Uterus (tissue), 4 donors: Measurements from ENCODE around the gene RRP1B. TPM values are rescaled to one million over a fixed set of nuclear protein-coding genes. Genes with fewer than 3 reads are reported as not detected.
A peak's percentile ranks its signal among the peaks of the same experiment; 100 is the strongest.

Experiments
- DNase-seq, 2 donors: peaks; one replicate each; pipeline ENCODE4 v3.0.0-alpha.2; 2019 to 2020
- H3K27ac ChIP-seq, 2 donors: fragments of 200-600 bp; sonication (generic); 1 replicate in 1 of 2; 2 replicates in 1 of 2; pipeline ENCODE4 v1.5.1; 2016 to 2018
- H3K27me3 ChIP-seq, 2 donors: fragments of 200-600 bp; sonication (generic); one replicate each; pipeline ENCODE4 v1.5.1; 2018 to 2019; ENCODE audit warnings: control low read depth in 1 of 2
- H3K36me3 ChIP-seq, 2 donors: fragments of 200-600 bp; sonication (generic); one replicate each; pipeline ENCODE4 v1.5.1; 2019; ENCODE audit warnings: control low read depth in 1 of 2
- H3K4me1 ChIP-seq, 2 donors: fragments of 200-600 bp; sonication (generic); one replicate each; pipeline ENCODE4 v1.5.1; 2018 to 2019; ENCODE audit warnings: control low read depth in 1 of 2
- H3K4me3 ChIP-seq, 2 donors: fragments of 200-600 bp; sonication (generic); 1 replicate in 1 of 2; 2 replicates in 1 of 2; pipeline ENCODE4 v1.5.1; 2018 to 2019; ENCODE audit warnings: mild to moderate bottlenecking in 1 of 2
- H3K9me3 ChIP-seq, 2 donors: fragments of 200-600 bp; sonication (generic); one replicate each; pipeline ENCODE4 v1.5.1; 2019; ENCODE audit warnings: control low read depth in 1 of 2
- POLR2A ChIP-seq, 2 donors: fragments of 450-650 bp; IDR thresholded peaks; one replicate each; pipeline ENCODE4 v1.6.1; 2016; ENCODE audit warnings: antibody characterized with exemption in 2 of 2, mild to moderate bottlenecking in 1 of 2, moderate library complexity in 1 of 2
- intact Hi-C: fragments of 100-400 bp; cut with DNase I; formaldehyde crosslinking; loops from one replicate; pipeline ENCODE4 v1.15.1; 2023; ENCODE audit warnings: low total_unique reads
- total RNA-seq, 4 donors: library from RNA; depleted of rRNA in 3 of 4; stranded (reverse); fragments of >200 nt in 3 of 4; gene quantifications; one replicate each; pipeline versions ENCODE4 v1.1.0 to v1.2.4, GENCODE V29; 2014 to 2023
- TF ChIP-seq, protein P1 (sequence below), 4 experiments: fragments of 200-600 bp in 2 of 4; fragments of 450-650 bp in 2 of 4; sonication (generic) in 2 of 4; IDR thresholded peaks; one replicate each; pipeline ENCODE4 v1.5.1; 2016 to 2019; ENCODE audit warnings: antibody characterized with exemption in 4 of 4, mild to moderate bottlenecking in 2 of 4, moderate library complexity in 1 of 4
- donor health status: DM: yes; HTN: yes; CAD: no.

Gene RRP1B
- total RNA-seq, 4 donors from 2014 or later: 9.7 to 28.1 (median 19.3) TPM

DNA sequence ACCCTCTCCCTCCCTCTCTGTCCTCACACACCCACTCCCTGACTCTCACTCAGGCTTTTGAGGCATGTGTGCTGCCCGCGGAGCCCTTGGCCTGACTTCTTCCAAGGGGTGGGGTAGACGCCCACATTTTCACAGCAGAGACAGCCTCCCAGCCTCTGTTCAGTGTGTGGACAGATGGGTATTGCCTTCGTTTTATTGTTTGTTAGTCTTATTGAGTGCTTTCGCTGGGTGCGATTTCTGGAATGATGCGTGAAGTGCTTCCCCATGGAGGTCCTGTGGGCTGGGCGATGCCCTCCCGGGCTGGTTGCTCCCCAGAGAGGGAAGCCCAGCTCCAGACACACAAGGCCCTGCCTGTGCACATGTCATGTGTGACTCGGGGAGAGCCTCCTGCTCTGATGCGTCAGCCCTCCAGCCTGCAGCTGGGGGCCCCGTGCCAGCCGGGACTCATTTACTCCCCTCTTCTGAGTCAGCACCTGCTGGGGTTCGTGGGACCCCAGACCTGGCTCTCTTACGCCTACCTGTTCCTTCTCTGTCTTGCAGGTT lies 74.2 kb downstream of the RRP1B start:
- H3K4me3 ChIP-seq: no peak overlapping the region
- H3K9me3 ChIP-seq: no peaks in the 10 kb centered on the region
- TF ChIP-seq POLR2A (IDR thresholded peaks at IDR 0.05): no peak
- TF ChIP-seq, protein P1, sequence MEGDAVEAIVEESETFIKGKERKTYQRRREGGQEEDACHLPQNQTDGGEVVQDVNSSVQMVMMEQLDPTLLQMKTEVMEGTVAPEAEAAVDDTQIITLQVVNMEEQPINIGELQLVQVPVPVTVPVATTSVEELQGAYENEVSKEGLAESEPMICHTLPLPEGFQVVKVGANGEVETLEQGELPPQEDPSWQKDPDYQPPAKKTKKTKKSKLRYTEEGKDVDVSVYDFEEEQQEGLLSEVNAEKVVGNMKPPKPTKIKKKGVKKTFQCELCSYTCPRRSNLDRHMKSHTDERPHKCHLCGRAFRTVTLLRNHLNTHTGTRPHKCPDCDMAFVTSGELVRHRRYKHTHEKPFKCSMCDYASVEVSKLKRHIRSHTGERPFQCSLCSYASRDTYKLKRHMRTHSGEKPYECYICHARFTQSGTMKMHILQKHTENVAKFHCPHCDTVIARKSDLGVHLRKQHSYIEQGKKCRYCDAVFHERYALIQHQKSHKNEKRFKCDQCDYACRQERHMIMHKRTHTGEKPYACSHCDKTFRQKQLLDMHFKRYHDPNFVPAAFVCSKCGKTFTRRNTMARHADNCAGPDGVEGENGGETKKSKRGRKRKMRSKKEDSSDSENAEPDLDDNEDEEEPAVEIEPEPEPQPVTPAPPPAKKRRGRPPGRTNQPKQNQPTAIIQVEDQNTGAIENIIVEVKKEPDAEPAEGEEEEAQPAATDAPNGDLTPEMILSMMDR (IDR thresholded peaks at IDR 0.05): no peak
- no peak for DNase-seq
- H3K4me1 ChIP-seq: peaks cover 0 to 24% of the 10 kb centered on the region in 2 donors
- H3K27ac ChIP-seq: peak overlapping the region; percentile 13 to 22
- intact Hi-C loops: no loop called here
- H3K36me3 ChIP-seq: no peaks in the 10 kb centered on the region
- no peaks in the 10 kb centered on the region for H3K27me3 ChIP-seq

DNA sequence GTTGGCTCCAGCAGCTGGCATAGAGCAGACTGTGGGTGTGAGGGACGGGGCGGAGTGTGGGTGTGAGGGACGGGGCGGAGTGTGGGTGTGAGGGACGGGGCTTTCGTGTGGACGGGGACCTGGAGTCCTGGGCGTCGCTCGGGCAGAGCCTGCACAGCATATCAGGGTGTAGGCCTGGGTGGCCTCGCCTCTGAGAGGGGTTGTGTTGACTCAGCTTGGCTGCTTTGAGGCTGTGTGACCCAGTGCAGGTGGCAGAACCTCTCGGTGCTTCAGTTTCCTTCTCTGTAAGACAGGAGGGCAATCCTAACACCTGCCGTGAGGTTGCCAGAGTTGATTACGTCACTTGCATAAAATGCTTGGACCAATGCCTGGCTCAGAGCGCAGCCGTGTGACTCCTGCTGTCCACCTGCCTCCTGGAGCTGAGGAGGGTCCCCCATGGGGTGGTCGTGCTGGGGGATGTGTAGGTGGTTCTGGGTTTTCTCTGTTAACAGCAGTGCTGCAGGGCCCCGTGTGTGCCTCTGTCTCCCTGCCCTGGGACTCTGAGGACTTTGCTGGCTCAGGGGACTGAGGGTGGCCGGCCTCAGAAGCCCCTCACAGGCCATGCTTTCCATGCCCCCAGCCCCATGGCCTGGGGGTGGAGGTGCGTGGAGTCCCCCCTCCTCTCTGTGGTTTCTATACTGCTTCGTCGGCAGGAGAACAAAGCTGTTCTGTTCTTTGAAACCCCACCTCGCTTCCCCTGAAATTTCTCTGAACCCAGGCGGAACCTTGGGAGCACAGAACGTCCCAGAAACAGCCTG lies 75.0 kb downstream of the RRP1B start:
- DNase-seq: no peak

DNA sequence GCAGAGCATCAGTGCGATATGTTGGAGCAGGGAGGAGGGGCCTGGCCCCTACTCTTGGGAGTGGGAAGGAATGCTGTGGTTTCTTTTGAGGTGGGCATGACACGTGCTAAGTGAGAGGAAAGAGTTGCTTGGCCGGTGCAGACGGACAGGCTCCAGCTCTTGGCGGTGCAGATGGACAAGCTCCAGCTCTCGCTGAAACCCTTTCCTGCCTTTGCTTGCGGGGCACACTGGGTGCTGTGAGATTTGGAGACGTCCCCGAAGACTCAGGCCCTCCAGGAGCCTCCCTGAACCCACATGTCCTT lies 75.5 kb downstream of the RRP1B start:
- no peak for TF ChIP-seq POLR2A (IDR thresholded peaks at IDR 0.05)
- TF ChIP-seq, protein P1 (IDR thresholded peaks at IDR 0.05): no peak
- H3K36me3 ChIP-seq: no peaks in the 10 kb centered on the region
- H3K27me3 ChIP-seq: no peaks in the 10 kb centered on the region
- intact Hi-C loops: no loop called here
- H3K4me3 ChIP-seq: no peak overlapping the region
- H3K9me3 ChIP-seq: no peaks in the 10 kb centered on the region
- peaks cover 0 to 19% of the 10 kb centered on the region in 2 donors for H3K4me1 ChIP-seq
- H3K27ac ChIP-seq: peak overlapping the region in 1 of 2 donors; percentile 45
- DNase-seq: no peak

More for the DNA sequence above, 75.0 kb downstream of the RRP1B start:
- Histone ChIP-seq H3K27ac (peak overlapping the region in 1 of 2 donors; percentile 10), H3K4me1 (peaks cover 0 to 19% of the 10 kb centered on the region in 2 donors), H3K9me3 (no peaks in the 10 kb centered on the region), H3K36me3 (no peaks in the 10 kb centered on the region), H3K4me3 (no peak overlapping the region), H3K27me3 (no peaks in the 10 kb centered on the region)
- intact Hi-C loops: no loop called here
- no peak for TF ChIP-seq POLR2A (IDR thresholded peaks at IDR 0.05)
- TF ChIP-seq, protein P1 (IDR thresholded peaks at IDR 0.05): no peak

DNA sequence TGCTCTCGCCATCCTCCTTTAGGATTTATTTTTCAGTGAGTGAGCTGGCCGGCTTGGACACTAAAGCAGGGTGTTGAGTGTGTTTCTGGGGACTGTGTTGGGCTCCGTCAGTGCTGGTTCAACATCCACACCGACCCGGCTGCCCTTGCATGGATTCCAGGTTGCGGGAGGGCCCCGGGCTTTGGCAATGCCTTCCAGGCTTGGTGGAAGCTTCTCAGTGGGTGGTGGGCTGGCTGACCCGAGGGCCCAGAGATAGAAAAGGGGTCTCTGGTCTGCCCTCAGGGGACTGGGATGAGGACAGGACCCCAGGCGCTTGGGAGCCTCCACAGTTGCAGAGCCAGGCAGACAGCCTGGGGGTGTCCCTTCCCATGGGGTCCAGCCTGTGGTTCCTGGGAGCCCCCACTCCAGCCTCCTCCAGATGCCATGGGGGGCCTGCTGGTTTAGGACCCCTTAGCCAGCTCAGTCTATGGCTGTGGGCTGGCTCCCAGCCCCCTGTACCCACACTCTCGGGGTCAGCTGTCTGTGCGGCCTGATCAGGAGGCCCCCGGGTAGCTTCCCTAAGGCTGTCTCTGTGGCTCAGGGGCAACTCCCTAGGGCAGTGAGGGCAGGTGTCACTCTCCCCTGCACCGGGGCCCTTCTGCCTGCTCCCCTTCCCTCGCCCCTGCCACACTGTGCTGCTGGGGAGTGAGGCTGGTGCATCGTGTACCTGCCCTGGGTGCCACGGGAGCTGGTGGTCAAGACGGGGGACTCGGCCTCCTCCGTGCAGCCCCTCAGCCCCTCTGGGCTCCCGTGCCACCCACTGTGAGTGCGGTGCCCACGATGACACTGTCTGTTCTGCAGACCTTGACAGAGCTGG lies 76.1 kb downstream of the RRP1B start:
- Histone ChIP-seq H3K27ac (peak overlapping the region in 1 of 2 donors; percentile 45), H3K4me1 (peaks cover 0 to 19% of the 10 kb centered on the region in 2 donors), H3K36me3 (no peaks in the 10 kb centered on the region), H3K9me3 (no peaks in the 10 kb centered on the region), H3K27me3 (no peaks in the 10 kb centered on the region), H3K4me3 (no peak overlapping the region)
- intact Hi-C loops: no loop called here
- DNase-seq: no peak
- TF ChIP-seq, protein P1 (IDR thresholded peaks at IDR 0.05): no peak
- no peak for TF ChIP-seq POLR2A (IDR thresholded peaks at IDR 0.05)
